ENCODE data around the gene EXOC2.
"Not testable (repeated sequence)": the region's sequence is repeated elsewhere in the genome, so short reads cannot be mapped to it uniquely, and the experiment has no call there.

Gene EXOC2

DNA sequence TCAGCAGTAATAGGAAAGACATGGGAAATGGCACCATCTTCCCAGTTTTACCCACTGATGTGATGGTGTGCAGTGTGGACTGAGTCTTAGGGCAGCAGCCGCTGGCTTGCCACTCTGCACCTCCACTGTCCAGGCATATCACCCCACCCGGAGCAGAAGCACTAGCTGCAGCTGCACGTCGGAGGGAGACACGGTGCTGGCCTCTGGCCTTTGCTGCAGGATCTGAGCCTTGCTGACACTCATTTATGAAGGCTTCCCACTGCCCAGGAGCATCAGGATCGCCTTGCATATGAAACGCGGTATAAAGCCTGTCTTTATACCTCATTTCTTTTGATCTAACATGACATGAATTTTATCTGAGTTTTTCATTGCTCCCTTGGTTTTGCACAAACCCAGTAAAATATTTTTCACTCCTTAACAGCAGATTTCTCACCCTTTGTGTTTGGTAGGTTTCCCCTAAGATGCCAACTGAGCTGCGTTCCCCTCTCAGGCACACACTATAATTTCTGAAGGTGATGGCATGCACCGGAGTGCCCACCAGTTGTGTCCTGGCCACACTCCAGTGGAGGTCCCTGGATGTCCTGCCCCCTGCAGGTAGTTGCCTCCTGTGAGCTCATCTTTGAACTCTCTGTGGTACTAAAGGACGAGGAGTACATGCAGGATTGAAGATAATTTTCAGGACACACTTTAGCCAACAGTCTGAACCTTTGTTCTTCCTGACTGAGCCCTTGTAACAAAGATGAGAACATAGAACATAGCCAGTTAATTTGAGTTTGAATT is 9.0 kb upstream of the EXOC2 start:
- POLR2A ChIA-PET: no interaction called here
- DNase-seq (ENCODE audit: extremely low spot score): no peak
- TF ChIP-seq L3MBTL2 (conservative IDR thresholded peaks at IDR 0.05) (no peak), SUZ12 (IDR thresholded peaks at IDR 0.05) (no peak), FOXK2 (IDR thresholded peaks at IDR 0.05) (no peak), ARNT (IDR thresholded peaks at IDR 0.05) (no peak), TARDBP (IDR thresholded peaks at IDR 0.05) (no peak), LEF1 (IDR thresholded peaks at IDR 0.05; ENCODE audit: borderline replicate concordance) (no peak), BHLHE40 (IDR thresholded peaks at IDR 0.05; ENCODE audit: borderline replicate concordance) (no peak), ELF4 (IDR thresholded peaks at IDR 0.05) (no peak), FOXM1 (IDR thresholded peaks at IDR 0.05; ENCODE audit: borderline replicate concordance) (no peak), HDGF (IDR thresholded peaks at IDR 0.05; ENCODE audit: borderline replicate concordance) (no peak), SP1 (IDR thresholded peaks at IDR 0.05) (no peak), ZNF384 (IDR thresholded peaks at IDR 0.05) (no peak), FOXA1 (IDR thresholded peaks at IDR 0.05) (no peak), NFRKB (IDR thresholded peaks at IDR 0.05) (no peak), CTBP1 (IDR thresholded peaks at IDR 0.05; ENCODE audit: borderline replicate concordance) (no peak)
- TF ChIP-seq, protein P1, sequence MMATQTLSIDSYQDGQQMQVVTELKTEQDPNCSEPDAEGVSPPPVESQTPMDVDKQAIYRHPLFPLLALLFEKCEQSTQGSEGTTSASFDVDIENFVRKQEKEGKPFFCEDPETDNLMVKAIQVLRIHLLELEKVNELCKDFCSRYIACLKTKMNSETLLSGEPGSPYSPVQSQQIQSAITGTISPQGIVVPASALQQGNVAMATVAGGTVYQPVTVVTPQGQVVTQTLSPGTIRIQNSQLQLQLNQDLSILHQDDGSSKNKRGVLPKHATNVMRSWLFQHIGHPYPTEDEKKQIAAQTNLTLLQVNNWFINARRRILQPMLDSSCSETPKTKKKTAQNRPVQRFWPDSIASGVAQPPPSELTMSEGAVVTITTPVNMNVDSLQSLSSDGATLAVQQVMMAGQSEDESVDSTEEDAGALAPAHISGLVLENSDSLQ (IDR thresholded peaks at IDR 0.05): no peak
- CTCF ChIA-PET: interaction anchor here (0.6 to 1.4 kb wide), 4 partner anchors 9 to 873 kb away, joined by 3 to 4 read pairs (median 3); no protein-coding TSS in a partner anchor

DNA sequence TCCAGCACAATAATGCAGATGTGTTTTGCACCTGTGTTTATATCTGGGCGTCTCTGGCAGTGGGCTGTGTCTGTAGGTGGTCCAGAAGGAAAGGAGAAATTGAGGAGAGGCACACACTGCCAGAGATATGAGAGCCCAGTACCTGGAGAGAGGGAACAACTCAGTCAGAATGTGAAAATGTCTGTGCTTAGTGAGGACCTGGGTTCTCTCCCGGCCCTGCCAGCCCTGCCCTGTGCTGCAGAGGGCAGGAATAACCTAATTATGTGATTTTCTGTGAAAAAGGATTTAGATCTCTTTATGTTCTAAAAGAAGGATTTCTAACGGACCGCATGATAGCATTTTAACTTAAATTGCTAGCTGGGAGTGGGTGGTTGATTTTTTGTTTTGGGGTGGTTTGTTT is 8.3 kb upstream of the EXOC2 start:
- POLR2A ChIA-PET: no interaction called here
- DNase-seq (ENCODE audit: extremely low spot score): no peak
- TF ChIP-seq FOXA1 (IDR thresholded peaks at IDR 0.05) (no peak), CTBP1 (IDR thresholded peaks at IDR 0.05; ENCODE audit: borderline replicate concordance) (no peak)
- CTCF ChIA-PET: no interaction called here

DNA sequence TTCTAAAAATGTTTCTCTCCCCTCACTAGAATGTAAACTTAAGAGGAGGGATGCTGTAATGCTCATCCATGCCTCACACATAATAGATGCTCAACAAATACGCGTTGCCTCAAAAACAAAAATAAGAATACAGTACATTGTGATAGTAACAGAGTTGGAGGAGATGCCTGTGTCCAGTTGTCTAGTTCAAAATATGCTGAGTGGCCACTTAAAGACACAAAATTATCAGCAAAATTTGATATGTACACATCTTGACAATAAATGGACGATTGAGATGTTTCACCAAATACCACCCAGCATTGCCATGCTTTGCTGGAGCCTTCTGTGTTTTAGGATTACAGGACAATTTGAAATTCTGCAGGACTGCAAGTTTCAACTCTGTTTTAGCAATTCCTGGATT is 7.6 kb upstream of the EXOC2 start:
- ChIA-PET CTCF (no interaction called here), POLR2A (no interaction called here)
- DNase-seq (ENCODE audit: extremely low spot score): no peak
- TF ChIP-seq TARDBP (IDR thresholded peaks at IDR 0.05) (no peak), L3MBTL2 (conservative IDR thresholded peaks at IDR 0.05) (no peak), ARNT (IDR thresholded peaks at IDR 0.05) (no peak), FOXM1 (IDR thresholded peaks at IDR 0.05; ENCODE audit: borderline replicate concordance) (no peak), FOXK2 (IDR thresholded peaks at IDR 0.05) (no peak), BHLHE40 (IDR thresholded peaks at IDR 0.05; ENCODE audit: borderline replicate concordance) (no peak), SUZ12 (IDR thresholded peaks at IDR 0.05) (no peak), ELF4 (IDR thresholded peaks at IDR 0.05) (no peak), SP1 (IDR thresholded peaks at IDR 0.05) (no peak), ZNF384 (IDR thresholded peaks at IDR 0.05) (no peak), HDGF (IDR thresholded peaks at IDR 0.05; ENCODE audit: borderline replicate concordance) (no peak), CTBP1 (IDR thresholded peaks at IDR 0.05; ENCODE audit: borderline replicate concordance) (no peak), FOXA1 (IDR thresholded peaks at IDR 0.05) (no peak), NFRKB (IDR thresholded peaks at IDR 0.05) (no peak), LEF1 (IDR thresholded peaks at IDR 0.05; ENCODE audit: borderline replicate concordance) (no peak)
- TF ChIP-seq, protein P1 (IDR thresholded peaks at IDR 0.05): no peak

DNA sequence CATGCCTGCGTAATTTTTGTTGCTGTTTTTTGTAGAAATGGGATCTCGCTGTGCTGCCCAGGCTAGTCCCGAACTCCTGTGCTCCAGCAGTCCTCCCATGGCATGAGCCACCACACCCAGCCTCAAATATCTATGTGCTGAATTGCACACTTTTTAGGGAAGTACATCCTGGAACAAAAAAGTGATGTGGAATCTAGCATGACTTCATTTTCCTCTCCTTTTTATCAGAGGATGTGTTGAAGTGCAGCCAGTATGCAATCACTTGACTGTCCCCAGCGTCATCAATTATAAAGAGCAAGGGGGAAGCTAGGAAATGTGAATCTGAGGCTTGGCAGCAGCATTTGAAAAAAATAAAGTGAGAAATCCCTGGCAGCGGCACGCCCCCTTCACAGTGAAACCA is 6.4 kb upstream of the EXOC2 start:
- TF ChIP-seq FOXA1 (IDR thresholded peaks at IDR 0.05): no peak
- no peak for TF ChIP-seq FOXM1 (IDR thresholded peaks at IDR 0.05; ENCODE audit: borderline replicate concordance)
- no peak for TF ChIP-seq TARDBP (IDR thresholded peaks at IDR 0.05)
- no peak for TF ChIP-seq FOXK2 (IDR thresholded peaks at IDR 0.05)
- no peak for TF ChIP-seq ARNT (IDR thresholded peaks at IDR 0.05)
- POLR2A ChIA-PET: no interaction called here
- DNase-seq (ENCODE audit: extremely low spot score): no peak
- CTCF ChIA-PET: interaction anchor here (0.7 kb wide), 1 partner anchor 74 kb away, joined by 3 read pairs; no protein-coding TSS in a partner anchor

DNA sequence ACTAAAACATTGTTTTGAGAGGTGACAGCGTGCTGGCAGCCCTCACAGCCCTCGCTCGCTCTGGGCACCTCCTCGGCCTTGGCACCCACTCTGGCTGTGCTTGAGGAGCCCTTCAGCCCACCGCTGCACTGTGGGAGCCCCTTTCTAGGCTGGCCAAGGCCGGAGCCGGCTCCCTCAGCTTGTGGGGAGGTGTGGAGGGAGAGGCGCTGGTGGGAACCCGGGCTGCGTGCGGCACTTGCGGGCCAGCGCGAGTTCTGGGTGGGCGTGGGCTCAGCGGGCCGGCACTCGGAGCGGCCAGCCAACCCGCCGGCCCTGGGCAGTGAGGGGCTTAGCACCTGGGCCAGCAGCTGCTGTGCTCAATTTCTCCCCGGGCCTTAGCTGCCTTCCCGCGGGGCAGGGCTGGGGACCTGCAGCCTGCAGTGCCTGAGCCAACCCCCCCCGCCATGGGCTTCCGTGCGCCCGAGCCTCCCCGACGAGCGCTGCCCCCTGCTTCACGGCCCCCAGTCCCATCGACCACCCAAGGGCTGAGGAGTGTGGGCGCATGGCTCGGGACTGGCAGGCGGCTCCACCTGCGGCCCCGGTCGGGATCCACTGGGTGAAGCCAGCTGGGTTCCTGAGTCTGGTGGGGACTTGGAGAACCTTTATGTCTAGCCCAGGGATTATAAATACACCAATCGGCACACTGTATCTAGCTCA is 1.6 kb upstream of the EXOC2 start:
- CTCF ChIA-PET: interaction anchor here (0.6 kb wide), 1 partner anchor 27 kb away, joined by 3 read pairs; no protein-coding TSS in a partner anchor
- POLR2A ChIA-PET; DNase-seq (ENCODE audit: extremely low spot score): not testable (repeated sequence)

DNA sequence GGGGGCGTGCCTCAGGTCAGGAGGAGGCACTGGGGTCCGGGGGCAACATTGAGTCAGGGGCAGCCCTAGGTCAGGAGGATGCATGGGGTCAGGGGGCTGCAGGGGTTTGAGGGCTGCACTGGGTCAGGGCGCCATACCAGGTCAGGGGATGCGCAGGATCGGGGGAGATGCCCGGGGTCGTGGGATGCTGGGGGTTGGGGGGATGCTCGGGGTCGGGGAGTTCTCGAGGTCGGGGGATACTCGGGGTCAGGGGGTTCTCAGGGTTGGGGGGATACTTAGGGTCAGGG is 727 bp upstream of the EXOC2 start:
- ChIA-PET POLR2A (interaction anchor here (2.0 kb wide), 1 partner anchor 13 kb away, joined by 6 read pairs; no protein-coding TSS in a partner anchor), CTCF (no interaction called here)
- no peak for TF ChIP-seq NFRKB (IDR thresholded peaks at IDR 0.05)
- no peak for TF ChIP-seq LEF1 (IDR thresholded peaks at IDR 0.05; ENCODE audit: borderline replicate concordance)
- no peak for TF ChIP-seq SUZ12 (IDR thresholded peaks at IDR 0.05)
- TF ChIP-seq HDGF (IDR thresholded peaks at IDR 0.05; ENCODE audit: borderline replicate concordance): no peak
- TF ChIP-seq, protein P1 (IDR thresholded peaks at IDR 0.05): no peak
- TF ChIP-seq SP1 (IDR thresholded peaks at IDR 0.05): no peak
- TF ChIP-seq FOXA1 (IDR thresholded peaks at IDR 0.05): no peak
- no peak for TF ChIP-seq ELF4 (IDR thresholded peaks at IDR 0.05)
- no peak for TF ChIP-seq CTBP1 (IDR thresholded peaks at IDR 0.05; ENCODE audit: borderline replicate concordance)
- no peak for TF ChIP-seq TARDBP (IDR thresholded peaks at IDR 0.05)
- no peak for TF ChIP-seq BHLHE40 (IDR thresholded peaks at IDR 0.05; ENCODE audit: borderline replicate concordance)
- TF ChIP-seq ARNT (IDR thresholded peaks at IDR 0.05): no peak
- TF ChIP-seq FOXK2 (IDR thresholded peaks at IDR 0.05): no peak
- no peak for TF ChIP-seq L3MBTL2 (conservative IDR thresholded peaks at IDR 0.05)
- no peak for TF ChIP-seq FOXM1 (IDR thresholded peaks at IDR 0.05; ENCODE audit: borderline replicate concordance)
- TF ChIP-seq ZNF384 (IDR thresholded peaks at IDR 0.05): no peak
- no peak for DNase-seq (ENCODE audit: extremely low spot score)
